Natural killer cell (primary cell): ENCODE measurements around the gene BAG5. TPM values are rescaled to one million over a fixed set of nuclear protein-coding genes. Genes with fewer than 3 reads are reported as not detected.

Source experiments
- ATAC-seq, 3 donors: fragments of 150-1000 bp in 2 of 3; fragments of 200-7000 bp in 1 of 3; cut with Tn5 transposase; 1 replicate in 1 of 3; 2 replicates in 2 of 3; pipeline ENCODE4 v1.10.0; 2021; ENCODE audit warnings: mild to moderate bottlenecking in 2 of 3, moderate library complexity in 2 of 3
- DNase-seq, 2 donors: peaks; one replicate each; pipeline versions ENCODE4 v3.0.0 to v3.0.0-alpha.2; 2013 to 2021; ENCODE audit warnings: mixed read lengths in 1 of 2
- H3K27ac ChIP-seq: one replicate; pipeline ENCODE4 v1.5.1; 2013; ENCODE audit warnings: mild to moderate bottlenecking, low read length
- H3K27me3 ChIP-seq: one replicate; pipeline ENCODE4 v1.6.1; 2013; ENCODE audit warnings: low read length; ENCODE audit not compliant: control insufficient read depth, insufficient read depth
- H3K36me3 ChIP-seq: one replicate; pipeline ENCODE4 v1.6.1; 2013; ENCODE audit warnings: low read length; ENCODE audit not compliant: control insufficient read depth, insufficient read depth
- H3K4me1 ChIP-seq: one replicate; pipeline ENCODE4 v1.6.1; 2013; ENCODE audit warnings: low read length; ENCODE audit not compliant: control insufficient read depth, insufficient read depth
- H3K4me3 ChIP-seq: one replicate; pipeline ENCODE4 v1.5.1; 2013; ENCODE audit warnings: low read length
- H3K9me3 ChIP-seq: one replicate; pipeline ENCODE4 v1.6.1; 2013; ENCODE audit warnings: low read length; ENCODE audit not compliant: control insufficient read depth, insufficient read depth
- H3K27ac Mint-ChIP-seq, 2 donors: one replicate each; pipeline ENCODE4 v1.8.0; 2022; ENCODE audit warnings: mild to moderate bottlenecking in 2 of 2, mixed read lengths in 2 of 2, moderate library complexity in 1 of 2
- H3K27me3 Mint-ChIP-seq, 2 donors: one replicate each; pipeline ENCODE4 v1.8.0; 2022; ENCODE audit warnings: low read depth in 2 of 2, mixed read lengths in 2 of 2
- H3K36me3 Mint-ChIP-seq: one replicate; pipeline ENCODE4 v1.8.0; 2022; ENCODE audit warnings: mixed read lengths
- H3K4me1 Mint-ChIP-seq, 2 donors: one replicate each; pipeline ENCODE4 v1.8.0; 2022; ENCODE audit warnings: mixed read lengths in 2 of 2
- H3K4me3 Mint-ChIP-seq: one replicate; pipeline ENCODE4 v1.8.0; 2022; ENCODE audit warnings: mild to moderate bottlenecking, moderate library complexity, mixed read lengths
- H3K9me3 Mint-ChIP-seq, 2 donors: one replicate each; pipeline ENCODE4 v1.8.0; 2022; ENCODE audit warnings: mixed read lengths in 2 of 2
- CTCF ChIP-seq: fragments of 200-600 bp; IDR thresholded peaks from one replicate; pipeline ENCODE4 v1.8.0; 2022; ENCODE audit warnings: antibody characterized with exemption
- WGBS: methylation state at CpG from one replicate; pipeline ENCODE4 v1.1.7; 2013; ENCODE audit warnings: missing lambda C conversion rate; ENCODE audit not compliant: insufficient coverage; 5-methylcytosine and 5-hydroxymethylcytosine counted together
- intact Hi-C: fragments of 100-400 bp; cut with micrococcal nuclease; formaldehyde crosslinking; loops from one replicate; pipeline ENCODE4 v1.14.2; 2022
- total RNA-seq, 4 donors: library from RNA; stranded (reverse); fragments of 120-200 nt in 1 of 4; gene quantifications; one replicate each; pipeline versions ENCODE4 v1.2.3 to v1.2.4, GENCODE V29; 2013 to 2022

The BAG5 gene
- total RNA-seq, 3 donors from 2014 or later (not counting 1 experiment from before 2014, with no cell fraction given), result 36.1 to 48.0 (median 47.0) TPM

DNA sequence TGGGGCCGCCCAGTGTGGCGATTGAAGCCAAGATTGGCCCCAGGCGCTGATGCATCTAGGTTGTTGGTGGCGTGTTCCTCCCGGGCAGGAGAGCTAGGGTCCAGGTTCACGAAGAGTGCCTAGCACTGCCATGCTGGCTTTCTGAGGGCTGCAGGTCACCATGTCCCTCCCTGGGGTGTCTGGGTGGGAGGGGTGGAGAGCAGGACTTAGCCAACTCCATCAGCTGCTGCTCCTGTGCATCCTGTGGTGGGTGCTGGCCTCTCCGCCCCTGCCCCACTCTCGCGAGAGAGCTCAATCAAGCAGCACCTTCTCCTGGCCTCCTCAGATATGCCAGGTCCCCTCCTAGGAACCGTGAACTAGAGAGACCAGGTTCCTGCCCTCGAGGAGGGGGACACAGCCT is 31.6 kb downstream of the BAG5 start:
- WGBS, result 96% methylated on average over 11 of the region's 11 CpGs
- Histone ChIP-seq H3K4me3 (no peak overlapping the region), H3K36me3 (peaks cover 7% of the 10 kb centered on the region), H3K4me1 (peaks cover 48% of the 10 kb centered on the region), H3K27me3 (no peaks in the 10 kb centered on the region), H3K9me3 (no peaks in the 10 kb centered on the region), H3K27ac (no peak overlapping the region)
- peak overlapping the region in 1 of 2 donors; percentile 58 for H3K27ac Mint-ChIP-seq
- no peaks in the 10 kb centered on the region for H3K27me3 Mint-ChIP-seq
- no peak for TF ChIP-seq CTCF
- H3K4me1 Mint-ChIP-seq, result peaks cover 21 to 47% of the 10 kb centered on the region in 2 donors
- no peak for DNase-seq
- intact Hi-C loops, result no loop called here
- ATAC-seq, result no peak
- H3K36me3 Mint-ChIP-seq, result no peaks in the 10 kb centered on the region
- H3K9me3 Mint-ChIP-seq, result no peaks in the 10 kb centered on the region
- no peak overlapping the region for H3K4me3 Mint-ChIP-seq

DNA sequence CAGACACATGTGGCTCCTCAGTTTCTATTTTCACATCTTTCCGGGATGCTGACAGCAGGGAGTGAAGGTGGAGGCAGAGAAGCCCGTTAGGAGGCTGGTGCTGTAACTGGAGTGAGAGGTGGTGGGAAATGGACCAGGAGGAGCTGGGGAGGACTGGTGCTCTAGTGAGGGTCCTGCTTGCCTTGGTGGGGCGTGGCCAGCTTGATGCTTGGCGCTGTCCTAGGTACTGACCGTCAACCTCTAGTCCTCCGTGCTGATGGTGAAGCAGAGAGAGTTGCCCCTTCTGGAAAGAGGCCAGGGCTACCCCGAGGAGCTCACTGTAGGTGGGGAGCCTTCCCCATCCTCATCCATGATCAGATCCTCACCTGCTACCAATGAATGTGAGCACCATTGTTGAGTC is 32.1 kb downstream of the BAG5 start:
- H3K36me3 Mint-ChIP-seq, result no peaks in the 10 kb centered on the region
- no peak for ATAC-seq
- H3K27me3 ChIP-seq, result no peaks in the 10 kb centered on the region
- peaks cover 48% of the 10 kb centered on the region for H3K4me1 ChIP-seq
- H3K4me3 ChIP-seq, result no peak overlapping the region
- H3K4me1 Mint-ChIP-seq, result peaks cover 21 to 47% of the 10 kb centered on the region in 2 donors
- no peaks in the 10 kb centered on the region for H3K9me3 Mint-ChIP-seq
- H3K4me3 Mint-ChIP-seq, result peak overlapping the region; percentile 60
- H3K27me3 Mint-ChIP-seq, result no peaks in the 10 kb centered on the region
- no peaks in the 10 kb centered on the region for H3K9me3 ChIP-seq
- H3K36me3 ChIP-seq, result peaks cover 7% of the 10 kb centered on the region
- H3K27ac ChIP-seq, result no peak overlapping the region
- intact Hi-C loops, result no loop called here
- WGBS, result 89% methylated on average over 7 of the region's 7 CpGs
- TF ChIP-seq CTCF, result no peak
- H3K27ac Mint-ChIP-seq, result peak overlapping the region; percentile 67 to 86
- peak in 1 of 2 donors; percentile 53 for DNase-seq

GRCh38 chr14:103529383-103530365 is 32.8 kb downstream of the BAG5 start:
- Mint-ChIP-seq H3K27me3 (no peaks in the 10 kb centered on the region), H3K9me3 (no peaks in the 10 kb centered on the region), H3K4me1 (peaks cover 21 to 47% of the 10 kb centered on the region in 2 donors), H3K4me3 (peak overlapping the region; percentile 95), H3K36me3 (no peaks in the 10 kb centered on the region), H3K27ac (peak overlapping the region; percentile 67 to 86)
- DNase-seq (no peak), ATAC-seq (no peak)
- Histone ChIP-seq H3K9me3 (no peaks in the 10 kb centered on the region), H3K27ac (peak overlapping the region; percentile 52), H3K4me1 (peaks cover 48% of the 10 kb centered on the region), H3K4me3 (peak overlapping the region; percentile 84), H3K27me3 (no peaks in the 10 kb centered on the region), H3K36me3 (peaks cover 7% of the 10 kb centered on the region)
- intact Hi-C loops, result no loop called here
- TF ChIP-seq CTCF, result no peak
- WGBS, result 57% methylated on average over 41 of the region's 42 CpGs
